HG02623 (cell line): ENCODE results near the gene LIMS2.

Experiments used
- ATAC-seq: cut with Tn5 transposase; IDR thresholded peaks from one replicate; pipeline ENCODE4 v1.9.1; 2021; ENCODE audit warnings: moderate library complexity; ENCODE audit not compliant: unreplicated experiment

The LIMS2 gene

DNA sequence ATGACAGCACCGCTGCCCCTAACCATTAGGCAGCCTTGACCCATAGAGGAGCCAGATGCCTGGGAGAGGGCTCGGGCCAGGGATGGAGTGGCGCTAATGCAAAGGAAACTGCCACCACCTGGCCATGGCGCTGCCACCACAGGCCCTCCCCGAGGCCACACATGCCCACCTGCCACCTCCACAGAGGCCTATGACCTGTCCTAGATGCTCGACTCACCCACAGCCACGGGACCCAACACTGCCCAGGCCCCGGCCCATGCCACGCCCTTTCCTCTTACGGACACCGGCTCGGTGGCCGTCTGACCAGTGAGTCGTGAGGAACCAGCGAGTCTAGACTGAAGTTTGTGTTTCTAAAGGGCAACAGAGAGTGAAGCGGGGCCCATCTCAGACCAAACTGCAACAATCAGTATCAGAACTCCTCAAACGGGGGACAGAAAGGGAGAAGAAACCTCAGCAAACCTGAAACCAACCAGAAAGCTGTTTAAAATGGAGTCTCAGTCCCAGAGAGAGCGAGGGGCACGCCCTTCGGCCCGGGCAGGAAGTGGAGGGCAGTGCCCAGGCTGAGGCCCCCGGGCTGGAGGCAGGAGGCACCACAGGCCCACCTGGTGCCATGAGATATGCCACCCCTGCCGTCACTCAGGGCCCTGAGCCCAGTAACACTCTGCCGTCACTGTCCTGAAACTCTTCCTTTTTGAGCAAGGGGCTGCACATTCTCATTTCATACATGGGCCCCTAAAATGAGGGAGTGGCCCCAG lies 28.7 kb downstream of the LIMS2 start:
- no peak for ATAC-seq

DNA sequence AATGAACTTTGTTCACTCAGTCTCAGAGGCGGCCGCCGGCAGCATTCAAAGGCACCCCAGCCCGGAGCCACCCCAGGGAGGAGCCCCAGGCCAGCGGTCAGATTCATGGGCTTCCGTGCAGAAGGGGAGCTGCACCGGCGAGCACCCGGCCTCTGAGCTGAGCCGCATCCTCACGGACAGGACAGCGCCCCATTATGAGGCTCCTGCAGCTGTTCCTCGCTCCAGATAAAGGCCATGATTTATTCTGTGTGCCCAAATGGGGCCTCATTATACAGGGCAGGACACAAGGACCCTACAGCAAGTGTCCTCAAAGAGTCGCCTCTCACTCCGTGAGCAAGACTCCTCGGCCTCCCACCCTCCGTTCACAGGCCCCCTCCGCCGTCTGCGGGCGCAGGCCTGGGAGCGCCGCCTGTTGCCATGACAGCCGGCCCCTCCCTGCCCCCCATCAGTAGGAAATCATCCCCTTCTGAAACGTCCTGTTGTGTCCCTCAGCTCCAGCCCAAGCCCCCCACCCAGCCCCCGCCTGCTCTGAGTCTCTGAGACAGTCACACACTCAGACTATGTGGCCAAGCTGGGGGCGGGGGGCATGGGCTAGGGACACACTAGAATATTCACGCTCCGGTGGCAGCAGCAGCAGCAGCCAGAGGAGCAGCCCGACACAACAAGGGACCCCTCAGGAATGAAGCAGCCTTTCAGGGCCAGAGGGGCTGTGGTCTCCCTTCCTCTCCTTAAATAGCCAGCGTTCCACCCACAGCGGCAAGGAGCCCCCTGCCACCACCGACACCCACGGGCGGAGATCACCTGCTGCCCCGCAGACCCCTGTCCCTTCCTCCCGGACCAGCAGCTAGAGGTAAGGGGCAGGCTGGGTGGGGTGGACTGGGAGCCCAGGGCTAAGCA lies 29.7 kb downstream of the LIMS2 start, which contains the start of gene GPR17:
Gene GPR17, plus strand, starts transcription at position 759 of the 897 bp plus-strand sequence. CDS start 4,583 bp downstream, outside the sequence.
- ATAC-seq = no peak

GRCh38 chr2:127645026-127645394 lies 30.3 kb downstream of the LIMS2 start:
- ATAC-seq = no peak

DNA sequence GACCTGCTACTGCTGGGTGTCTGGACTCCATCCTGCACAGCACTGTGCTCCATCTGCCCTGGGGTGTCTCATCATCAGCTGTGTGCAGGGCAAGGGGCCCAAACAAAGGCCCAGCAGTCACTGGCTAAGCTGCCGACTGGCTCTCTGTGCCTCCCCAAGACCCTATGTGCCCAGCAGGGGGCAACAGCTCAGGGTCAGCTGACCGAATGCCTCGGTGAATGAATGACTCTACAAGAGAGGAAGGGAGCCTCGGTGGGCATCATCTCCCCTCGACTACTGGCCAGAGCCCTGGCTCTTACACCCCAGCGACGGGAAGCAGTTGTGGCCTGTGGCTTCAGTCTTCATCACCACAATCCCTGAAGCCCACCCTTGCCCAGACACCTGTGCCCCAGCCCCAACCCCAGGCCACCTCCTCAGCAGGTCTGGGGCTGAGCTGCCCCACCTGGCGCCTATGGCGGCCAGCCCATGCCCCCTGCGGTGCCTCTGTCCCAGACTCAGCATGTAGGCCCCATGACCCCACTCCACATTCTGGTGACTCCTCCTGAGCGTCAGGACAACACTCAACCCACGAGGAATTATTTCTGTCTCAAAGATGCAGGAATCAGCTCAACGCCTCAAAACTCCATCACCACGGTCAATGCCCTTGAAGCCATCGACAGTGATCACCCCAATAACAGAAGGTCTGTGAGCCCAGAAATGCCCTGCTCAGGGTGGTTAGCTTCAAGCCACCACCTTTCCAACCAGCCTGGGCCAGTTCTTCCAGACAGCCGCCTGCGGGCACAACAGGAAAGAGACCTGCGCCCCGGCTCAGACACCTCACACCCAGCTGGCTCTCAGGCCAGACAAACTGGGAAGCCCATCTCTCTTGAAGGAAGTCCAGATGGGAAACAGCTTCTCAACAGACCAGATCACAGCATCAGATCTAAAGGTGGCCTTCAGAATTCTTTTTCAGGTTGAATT lies 31.0 kb downstream of the LIMS2 start:
- no peak for ATAC-seq

DNA sequence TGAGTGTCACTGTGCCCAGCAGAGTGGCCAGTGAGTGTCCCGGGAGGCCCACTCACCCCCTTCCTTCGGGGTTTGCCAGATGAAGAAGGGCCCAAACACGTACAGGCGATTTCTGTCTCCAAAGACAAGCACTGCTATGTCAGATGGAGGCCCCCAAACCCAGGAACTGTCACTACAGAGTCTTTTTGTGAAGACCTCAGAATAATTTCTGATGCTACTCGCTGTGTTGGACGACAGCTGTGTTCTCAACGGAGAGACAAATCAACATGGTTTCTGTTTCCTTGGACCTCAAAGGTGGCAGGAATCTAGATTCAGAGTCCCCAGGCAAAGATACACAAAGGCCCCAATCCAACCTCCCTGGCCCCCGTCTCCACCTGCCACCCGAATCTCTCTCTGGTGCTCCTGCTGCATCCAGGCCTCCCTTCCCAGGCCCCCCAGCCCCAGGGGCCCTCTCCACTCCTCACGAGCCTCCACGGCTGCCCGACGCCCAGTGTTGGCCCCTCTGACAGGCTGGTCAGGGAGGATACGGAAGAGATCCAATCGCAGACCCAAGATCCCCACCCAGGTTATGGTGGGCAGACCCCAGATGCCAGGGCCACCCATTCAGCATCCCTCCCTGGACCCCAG lies 31.8 kb downstream of the LIMS2 start:
- ATAC-seq = no peak

DNA sequence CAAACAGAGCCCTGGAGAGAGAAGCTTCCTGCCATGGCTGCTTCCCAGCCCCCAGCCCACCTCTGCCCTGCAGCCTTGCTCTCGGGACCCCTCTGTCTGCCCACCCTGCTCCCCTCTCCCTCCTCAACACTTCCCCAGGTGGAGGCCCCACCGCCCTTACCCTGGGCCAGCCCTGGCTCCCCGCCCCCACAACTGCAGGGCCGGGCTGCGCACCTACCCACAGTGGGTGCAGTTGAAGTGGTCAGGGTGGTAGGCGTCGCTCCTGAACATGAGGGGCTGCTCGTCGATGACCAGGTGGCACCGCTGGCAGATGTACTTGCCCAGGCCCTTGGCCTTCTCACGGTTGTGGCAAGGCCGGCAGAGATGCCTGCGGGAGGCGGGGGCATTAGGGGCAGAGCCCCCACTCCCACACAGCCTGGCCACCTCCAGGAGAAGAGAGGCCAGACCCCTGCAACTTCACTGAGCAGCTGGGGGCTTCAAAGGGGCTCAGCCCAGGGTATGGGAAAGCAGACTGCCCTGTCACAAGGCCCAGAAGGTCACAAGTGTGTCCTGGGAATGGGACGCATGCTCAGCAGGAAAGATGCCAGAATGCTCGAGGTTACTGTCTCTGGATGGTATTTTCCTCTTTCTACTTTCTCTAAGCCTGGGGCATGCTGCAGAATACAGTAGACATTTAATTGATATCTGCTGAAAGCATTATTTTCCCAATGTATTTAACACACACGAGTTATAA lies 32.5 kb downstream of the LIMS2 start:
- no peak for ATAC-seq

- no peak for ATAC-seq
Observed at GRCh38 chr2:127641846-127642507, 33.4 kb downstream of the LIMS2 start.

GRCh38 chr2:127641133-127641532 lies 34.2 kb downstream of the LIMS2 start:
- no peak for ATAC-seq

DNA sequence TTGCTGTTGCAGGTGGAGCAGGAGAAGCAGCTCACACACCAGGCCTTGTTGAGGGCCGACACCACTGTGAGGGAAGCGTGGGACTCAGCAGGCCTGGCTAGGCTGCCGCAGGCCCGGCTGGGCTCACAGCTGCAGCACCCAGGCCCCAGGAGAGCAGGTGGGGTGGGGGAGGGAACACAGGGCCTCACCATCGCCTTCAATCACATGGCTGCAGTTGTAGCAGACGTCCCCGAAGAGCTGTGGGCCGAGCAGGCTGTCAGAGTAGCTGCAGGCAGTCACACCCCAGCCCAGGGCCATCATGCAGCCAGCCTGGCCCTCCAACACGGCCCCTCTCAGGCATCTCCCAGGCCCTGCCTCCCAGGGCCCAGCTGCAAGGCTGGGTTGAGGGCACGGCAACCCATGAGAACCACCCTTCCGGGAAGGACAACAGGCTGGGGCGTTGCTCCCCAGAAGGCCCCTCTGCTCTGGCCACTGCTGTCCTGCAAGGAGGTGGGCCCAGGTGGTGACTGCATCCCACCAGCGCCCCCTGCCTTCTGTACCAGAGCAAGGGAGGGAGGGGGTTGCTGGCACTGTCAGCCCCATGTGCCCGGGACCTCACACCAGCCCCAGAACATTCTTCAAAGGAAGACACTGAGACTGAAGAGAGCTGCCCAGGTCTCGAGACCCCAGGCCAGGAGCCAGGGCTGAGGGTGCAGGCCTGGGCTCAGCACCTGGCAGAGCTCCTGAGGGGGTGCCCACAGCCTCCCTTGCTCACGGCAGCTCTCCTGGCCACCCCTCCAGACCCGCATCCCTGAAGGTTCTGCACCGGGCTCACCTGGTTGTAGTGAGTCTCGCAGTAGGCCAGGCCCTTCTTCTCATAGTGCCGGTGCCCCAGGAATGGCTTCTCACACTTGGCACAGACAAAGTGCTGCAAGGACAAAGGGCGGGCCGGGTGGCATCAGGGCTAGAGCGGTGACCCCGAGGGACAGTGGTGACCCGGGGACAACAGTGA lies 35.0 kb downstream of the LIMS2 start:
- no peak for ATAC-seq

- ATAC-seq = no peak
Observed at GRCh38 chr2:127639111-127639474, 36.2 kb downstream of the LIMS2 start.

DNA sequence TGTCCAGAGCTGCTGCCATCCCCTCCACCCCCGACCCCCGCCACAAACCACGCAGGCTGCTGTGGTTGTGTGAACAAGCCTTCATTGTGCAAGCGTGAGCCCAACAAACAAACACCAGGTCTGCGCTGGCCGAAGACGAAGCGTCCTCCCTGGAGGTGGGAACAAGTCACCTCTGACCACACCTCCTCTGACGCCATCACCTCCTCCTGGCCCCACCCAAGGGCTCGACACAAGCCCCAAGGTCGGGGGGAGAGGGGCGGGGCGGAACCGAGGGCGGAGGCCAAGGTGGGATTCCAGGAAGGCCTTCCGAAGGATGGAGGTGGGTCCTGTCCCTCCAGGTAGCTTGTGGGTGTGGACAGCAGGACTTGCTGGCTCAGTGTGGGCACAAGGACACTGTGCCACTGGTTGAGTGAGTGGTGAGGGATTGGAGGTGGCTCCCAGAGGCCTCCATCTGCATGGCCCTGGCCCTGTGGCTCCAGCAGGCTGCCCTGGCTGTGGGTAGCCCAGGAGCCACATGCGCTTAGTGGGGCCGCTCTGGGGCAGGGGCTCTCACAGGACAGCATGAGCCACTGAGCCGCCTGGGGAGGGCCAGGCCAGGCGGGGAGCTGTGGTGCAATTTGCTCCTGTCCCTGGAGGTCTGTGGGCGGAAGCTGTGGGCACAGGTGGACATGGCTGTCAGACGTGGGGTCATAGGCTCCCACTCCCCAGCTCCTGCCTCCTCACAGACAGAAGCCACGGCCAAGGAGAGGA lies 36.8 kb downstream of the LIMS2 start:
- no peak for ATAC-seq

DNA sequence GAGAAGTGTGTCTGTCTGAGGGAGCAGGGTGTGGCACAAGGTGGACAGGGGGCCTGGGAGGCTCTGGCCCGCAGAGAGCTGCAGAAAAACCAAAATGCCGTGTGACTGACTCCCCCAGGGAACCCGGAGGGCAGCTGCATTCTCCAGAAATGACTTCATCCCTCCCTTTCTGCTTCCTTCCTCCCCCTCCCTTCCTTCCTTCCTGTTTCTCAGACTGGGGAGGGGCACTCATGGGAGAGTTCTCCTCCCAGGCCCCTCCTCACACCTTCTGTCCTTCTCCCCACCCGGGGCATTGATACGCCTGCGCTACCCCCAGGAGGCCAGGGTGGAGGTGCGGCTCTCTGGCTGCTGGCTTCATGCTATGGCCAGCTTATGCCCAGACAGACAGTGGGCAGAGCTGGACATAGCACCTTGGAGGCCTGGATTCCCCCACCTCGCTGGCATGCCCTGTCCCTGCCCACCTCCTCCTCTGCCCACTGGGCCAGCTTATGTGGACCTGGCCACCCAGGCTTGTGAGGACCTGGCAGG lies 37.5 kb downstream of the LIMS2 start:
- ATAC-seq = no peak

GRCh38 chr2:127637236-127637630 lies 38.1 kb downstream of the LIMS2 start:
- no peak for ATAC-seq

- no peak for ATAC-seq
Observed at GRCh38 chr2:127636248-127637235, 38.8 kb downstream of the LIMS2 start.

DNA sequence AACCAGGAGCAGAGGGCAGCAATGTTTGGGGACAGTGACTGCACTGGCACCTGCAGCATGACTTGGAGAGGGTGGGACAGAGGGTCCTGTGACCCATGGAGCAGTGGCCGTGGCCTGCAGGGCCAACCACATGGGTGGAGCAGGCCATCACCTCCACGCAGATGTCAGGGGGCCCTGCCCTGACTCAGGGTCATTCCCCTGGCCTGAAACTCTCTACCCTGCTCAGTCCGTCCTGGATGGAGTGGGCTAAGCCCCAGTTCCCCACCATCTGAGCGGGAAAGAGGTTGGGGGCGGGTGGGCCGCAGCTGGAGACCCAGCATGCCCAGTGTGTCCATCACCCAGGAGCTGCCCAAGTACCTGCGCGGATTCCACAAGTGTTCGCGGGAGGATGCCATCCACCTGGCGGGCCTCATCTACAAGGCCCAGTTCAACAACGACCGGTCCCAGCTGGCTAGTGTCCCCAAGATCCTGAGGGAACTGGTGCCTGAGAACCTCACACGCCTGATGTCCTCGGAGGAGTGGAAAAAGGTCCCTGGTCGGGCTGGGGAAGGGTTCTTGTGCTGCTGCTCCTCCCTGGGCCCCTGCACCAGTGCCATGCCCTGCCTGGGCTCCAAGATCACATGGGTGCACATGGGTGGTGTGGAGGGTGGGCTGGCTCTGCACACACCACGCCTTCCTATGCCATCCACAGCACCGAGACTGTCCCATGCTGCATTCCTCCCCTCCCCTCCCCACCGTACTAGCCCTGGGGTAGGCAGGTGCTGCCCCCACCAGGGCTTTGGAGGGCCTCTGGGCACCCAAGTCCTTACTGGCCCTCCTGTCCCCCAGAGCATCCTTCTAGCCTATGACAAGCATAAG lies 39.7 kb downstream of the LIMS2 start:
- ATAC-seq = no peak
